HCT116 (cell line): ENCODE data around the gene HSH2D.

Experiments used
- CTCF ChIP-seq, 3 experiments: fragments of 200-600 bp in 1 of 3; sonication (generic) in 1 of 3; IDR thresholded peaks in 2 of 3; conservative IDR thresholded peaks in 1 of 3; 2 replicates each; pipeline ENCODE4 v1.5.1; 2012 to 2017; ENCODE audit warnings: low read depth in 2 of 3, low read length in 2 of 3, antibody characterized with exemption in 1 of 3, borderline replicate concordance in 1 of 3, control low read depth in 1 of 3, mild to moderate bottlenecking in 1 of 3, mixed read lengths in 1 of 3, mixed run types in 1 of 3, moderate library complexity in 1 of 3; ENCODE audit not compliant: insufficient read depth in 1 of 3
- POLR2A ChIP-seq: IDR thresholded peaks from 2 replicates; pipeline ENCODE4 v1.7.0; 2011; ENCODE audit warnings: borderline replicate concordance; ENCODE audit not compliant: insufficient read depth, insufficient read length; ENCODE audit errors: extremely low read depth
- TCF7L2 ChIP-seq: IDR thresholded peaks from 2 replicates; pipeline ENCODE4 v1.7.0; 2011; ENCODE audit warnings: borderline replicate concordance, inconsistent platforms; ENCODE audit not compliant: insufficient read depth, insufficient read length; ENCODE audit errors: extremely low read depth

- TF ChIP-seq CTCF (IDR thresholded peaks at IDR 0.05 in 2 of 3, conservative IDR thresholded peaks at IDR 0.05 in 1 of 3; ENCODE audit: borderline replicate concordance in 1 of 3, insufficient read depth in 1 of 3, low read depth in 2 of 3, low read length in 2 of 3) (no peak), TCF7L2 (no peak), POLR2A (no peak)
Observed at GRCh38 chr19:16133818-16134217, 9.7 kb upstream of the HSH2D start.
